Nephron progenitor cell (in vitro differentiated cells): ENCODE measurements around the gene FCN2.

Experiments
- DNase-seq: peaks from one replicate; pipeline ENCODE4 v3.0.0; 2021
- H3K27ac Mint-ChIP-seq: 2 replicates; pipeline ENCODE4 v1.8.0; 2021; ENCODE audit warnings: mild to moderate bottlenecking, moderate library complexity, mixed read lengths
- H3K27me3 Mint-ChIP-seq: 2 replicates; pipeline ENCODE4 v1.8.0; 2021; ENCODE audit warnings: mild to moderate bottlenecking, low read depth, mixed read lengths; ENCODE audit not compliant: poor library complexity
- H3K36me3 Mint-ChIP-seq: 2 replicates; pipeline ENCODE4 v1.8.0; 2021; ENCODE audit warnings: low read depth, mixed read lengths
- H3K4me1 Mint-ChIP-seq: 2 replicates; pipeline ENCODE4 v1.8.0; 2021; ENCODE audit warnings: mixed read lengths
- H3K4me3 Mint-ChIP-seq: 2 replicates; pipeline ENCODE4 v1.8.0; 2021; ENCODE audit warnings: mild to moderate bottlenecking, moderate library complexity, mixed read lengths
- H3K9me3 Mint-ChIP-seq: 2 replicates; pipeline ENCODE4 v1.8.0; 2021; ENCODE audit warnings: mild to moderate bottlenecking, moderate library complexity, mixed read lengths
- TF ChIP-seq, protein P1 (sequence below): fragments of 200-600 bp; sonication (generic); IDR thresholded peaks from 2 replicates; pipeline ENCODE4 v1.5.0; 2021; ENCODE audit warnings: antibody characterized with exemption

FCN2 gene

DNA sequence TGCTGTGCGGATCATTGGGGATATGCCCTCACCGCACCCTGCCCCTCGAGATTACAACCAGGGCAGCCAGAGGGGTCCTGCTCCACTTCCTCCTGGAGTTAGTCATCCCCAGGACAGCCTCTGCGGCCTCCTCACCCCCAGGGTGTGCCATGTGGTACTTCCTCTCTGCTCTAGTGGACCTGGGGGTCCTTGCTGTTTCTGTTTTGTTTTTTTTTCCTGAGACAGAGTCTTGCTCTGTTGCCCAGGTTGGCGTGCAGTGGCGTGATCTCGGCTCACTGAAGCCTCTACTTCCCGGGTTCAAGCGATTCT is 42.3 kb downstream of the FCN2 start:
- Mint-ChIP-seq H3K36me3 (peaks cover 9% of the 10 kb centered on the region), H3K27me3 (no peaks in the 10 kb centered on the region), H3K27ac (no peak overlapping the region), H3K9me3 (peaks cover 21% of the 10 kb centered on the region), H3K4me3 (no peak overlapping the region), H3K4me1 (peaks cover 9% of the 10 kb centered on the region)
- no peak for DNase-seq
- TF ChIP-seq, protein P1, sequence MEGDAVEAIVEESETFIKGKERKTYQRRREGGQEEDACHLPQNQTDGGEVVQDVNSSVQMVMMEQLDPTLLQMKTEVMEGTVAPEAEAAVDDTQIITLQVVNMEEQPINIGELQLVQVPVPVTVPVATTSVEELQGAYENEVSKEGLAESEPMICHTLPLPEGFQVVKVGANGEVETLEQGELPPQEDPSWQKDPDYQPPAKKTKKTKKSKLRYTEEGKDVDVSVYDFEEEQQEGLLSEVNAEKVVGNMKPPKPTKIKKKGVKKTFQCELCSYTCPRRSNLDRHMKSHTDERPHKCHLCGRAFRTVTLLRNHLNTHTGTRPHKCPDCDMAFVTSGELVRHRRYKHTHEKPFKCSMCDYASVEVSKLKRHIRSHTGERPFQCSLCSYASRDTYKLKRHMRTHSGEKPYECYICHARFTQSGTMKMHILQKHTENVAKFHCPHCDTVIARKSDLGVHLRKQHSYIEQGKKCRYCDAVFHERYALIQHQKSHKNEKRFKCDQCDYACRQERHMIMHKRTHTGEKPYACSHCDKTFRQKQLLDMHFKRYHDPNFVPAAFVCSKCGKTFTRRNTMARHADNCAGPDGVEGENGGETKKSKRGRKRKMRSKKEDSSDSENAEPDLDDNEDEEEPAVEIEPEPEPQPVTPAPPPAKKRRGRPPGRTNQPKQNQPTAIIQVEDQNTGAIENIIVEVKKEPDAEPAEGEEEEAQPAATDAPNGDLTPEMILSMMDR = no peak

DNA sequence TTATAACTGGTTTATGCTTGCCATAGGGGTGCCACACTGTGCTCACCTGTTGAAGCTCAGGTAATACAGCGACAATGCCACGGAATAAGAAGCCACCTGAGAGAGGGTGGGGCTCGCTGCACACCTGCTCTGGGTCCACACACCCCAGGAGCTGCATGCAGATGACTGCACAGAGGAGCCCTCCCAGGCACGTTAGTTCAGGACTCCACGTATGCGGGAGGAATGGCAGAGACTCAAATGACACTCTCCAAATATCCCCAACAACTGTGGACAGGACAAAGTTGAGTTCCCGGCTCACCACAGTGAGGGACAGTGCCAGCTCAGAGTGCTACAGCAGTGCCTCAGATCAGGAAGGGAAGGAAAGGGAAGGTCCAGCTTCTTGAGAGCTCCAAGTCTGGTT is 42.9 kb downstream of the FCN2 start:
- Mint-ChIP-seq H3K9me3 (peaks cover 19% of the 10 kb centered on the region), H3K27me3 (no peaks in the 10 kb centered on the region), H3K27ac (no peak overlapping the region), H3K36me3 (peaks cover 7% of the 10 kb centered on the region), H3K4me3 (no peak overlapping the region), H3K4me1 (peaks cover 9% of the 10 kb centered on the region)
- TF ChIP-seq, protein P1 = no peak
- no peak for DNase-seq

DNA sequence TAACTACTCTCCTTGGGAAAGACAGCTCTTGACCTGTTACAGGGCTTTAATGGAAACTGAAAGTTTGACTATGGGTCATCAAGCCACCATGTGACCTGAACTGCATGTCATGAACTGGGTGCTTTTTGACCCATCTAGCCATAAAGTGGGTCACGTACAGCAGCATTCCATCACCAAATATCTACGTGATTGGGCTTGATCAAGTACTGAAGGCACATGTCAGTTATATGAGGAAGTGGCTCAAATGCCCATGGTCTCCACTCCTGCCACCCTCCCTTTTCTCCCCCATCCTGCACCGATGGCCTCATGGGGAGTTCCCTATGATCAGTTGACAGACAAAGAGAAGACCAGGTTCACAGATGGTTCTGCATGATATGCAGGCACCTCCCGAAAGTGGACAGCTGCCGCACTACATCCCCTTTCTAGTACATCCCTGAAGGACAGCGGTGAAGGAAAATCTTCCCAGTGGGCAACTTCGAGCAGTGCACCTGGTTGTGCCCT is 44.5 kb downstream of the FCN2 start:
- Mint-ChIP-seq H3K27ac (no peak overlapping the region), H3K4me3 (no peak overlapping the region), H3K4me1 (peaks cover 9% of the 10 kb centered on the region), H3K27me3 (no peaks in the 10 kb centered on the region), H3K36me3 (no peaks in the 10 kb centered on the region), H3K9me3 (peaks cover 4% of the 10 kb centered on the region)
- TF ChIP-seq, protein P1 = no peak
- DNase-seq = no peak

DNA sequence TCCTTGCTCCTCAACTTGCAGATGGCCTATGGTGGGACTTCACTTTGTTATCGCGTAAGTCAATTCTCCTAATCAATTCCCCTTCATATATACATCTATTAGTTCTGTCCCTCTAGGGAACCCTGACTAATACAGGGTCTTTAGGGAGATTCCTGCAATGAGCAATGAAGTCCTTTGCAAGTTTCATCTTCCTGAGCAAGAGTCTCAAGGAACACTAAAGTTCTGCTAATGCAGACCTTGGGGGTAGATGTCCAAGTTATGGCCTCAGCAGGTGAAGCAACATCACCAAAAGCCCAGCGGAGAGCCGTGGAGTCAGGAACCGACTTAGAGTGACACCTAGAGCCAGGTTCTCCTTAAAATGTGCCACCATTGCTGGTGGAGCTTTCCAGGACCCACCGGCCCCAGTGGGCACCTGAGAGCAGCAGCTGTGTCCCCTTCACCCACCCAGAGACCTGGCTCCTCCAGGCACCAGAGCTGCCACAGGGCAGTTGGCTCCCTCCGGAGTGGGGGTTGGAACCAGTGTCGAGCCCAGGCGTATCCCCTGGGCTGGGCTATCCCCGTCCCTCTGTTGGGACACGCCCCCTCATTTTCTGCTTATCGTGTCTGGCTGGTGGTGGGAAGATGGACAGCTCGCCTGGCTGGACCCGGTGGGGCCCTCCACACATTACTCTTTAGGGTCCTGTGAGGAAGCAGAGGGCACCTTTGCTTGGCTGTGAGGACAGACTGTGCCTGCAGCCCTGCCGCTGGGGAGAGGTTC is 48.0 kb downstream of the FCN2 start:
- peaks cover 4% of the 10 kb centered on the region for H3K9me3 Mint-ChIP-seq
- H3K4me1 Mint-ChIP-seq = peaks cover 25% of the 10 kb centered on the region
- TF ChIP-seq, protein P1 = no peak
- no peaks in the 10 kb centered on the region for H3K36me3 Mint-ChIP-seq
- no peak overlapping the region for H3K4me3 Mint-ChIP-seq
- no peaks in the 10 kb centered on the region for H3K27me3 Mint-ChIP-seq
- no peak overlapping the region for H3K27ac Mint-ChIP-seq
- no peak for DNase-seq

DNA sequence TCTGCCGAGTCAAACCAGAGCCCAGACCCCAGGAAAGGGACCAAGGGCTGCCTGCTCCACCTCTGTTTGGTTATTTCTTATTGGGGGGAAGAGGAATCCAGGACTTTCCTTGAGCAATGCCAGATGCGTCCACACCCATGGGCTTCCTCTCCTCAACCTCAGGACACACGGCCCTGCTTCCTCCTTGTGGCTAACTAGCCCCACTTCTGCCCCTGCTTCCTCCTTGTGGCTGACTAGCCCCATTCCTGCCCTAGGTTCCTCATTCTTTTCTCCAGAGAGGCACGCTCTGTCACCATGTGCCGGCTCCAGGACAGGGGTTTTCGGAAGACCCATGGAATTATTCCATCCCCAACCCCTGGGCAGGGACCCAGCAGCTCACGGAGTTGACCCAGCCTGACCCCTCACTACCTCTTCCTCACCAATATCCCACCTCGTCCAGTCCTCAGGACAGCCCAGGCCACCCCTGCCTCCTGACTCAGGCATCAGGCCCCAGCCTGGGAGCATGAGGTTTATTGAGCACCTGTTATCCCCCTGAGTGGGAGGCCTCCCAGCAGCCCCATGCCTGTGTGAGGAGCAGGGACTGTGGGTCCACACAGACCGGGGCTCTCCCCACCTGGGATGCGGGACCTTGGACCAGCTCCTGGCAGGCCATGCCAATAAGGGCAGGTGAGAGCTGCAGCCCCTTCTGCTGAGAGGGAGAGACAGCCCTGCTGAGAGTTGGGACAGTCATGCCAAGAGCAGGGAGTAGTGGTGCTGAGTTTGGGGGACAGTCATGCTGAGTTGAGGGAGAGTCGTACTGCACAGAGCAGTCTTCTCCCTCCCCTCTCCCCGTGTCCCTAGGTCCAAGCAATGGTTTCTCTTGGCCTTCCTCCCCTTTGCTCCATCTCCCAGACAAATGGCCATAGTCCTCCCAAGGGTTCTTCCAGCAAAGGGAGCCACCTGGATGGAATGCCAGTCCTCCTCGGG is 48.9 kb downstream of the FCN2 start:
- H3K4me1 Mint-ChIP-seq = peaks cover 32% of the 10 kb centered on the region
- no peak overlapping the region for H3K27ac Mint-ChIP-seq
- no peaks in the 10 kb centered on the region for H3K27me3 Mint-ChIP-seq
- no peak for DNase-seq
- TF ChIP-seq, protein P1 = no peak
- H3K4me3 Mint-ChIP-seq = no peak overlapping the region
- peaks cover 4% of the 10 kb centered on the region for H3K9me3 Mint-ChIP-seq
- H3K36me3 Mint-ChIP-seq = no peaks in the 10 kb centered on the region
